ENCODE data around the gene RFESD. TPM values are rescaled to one million over a fixed set of nuclear protein-coding genes. Genes with fewer than 3 reads are reported as not detected.

Gene RFESD
- total and polyA plus RNA-seq, 10 of the 15 experiments (the other 5 are each of a cell fraction or from before 2014, with no cell fraction given): 1.9 to 14.7 (median 4.9) TPM

DNA sequence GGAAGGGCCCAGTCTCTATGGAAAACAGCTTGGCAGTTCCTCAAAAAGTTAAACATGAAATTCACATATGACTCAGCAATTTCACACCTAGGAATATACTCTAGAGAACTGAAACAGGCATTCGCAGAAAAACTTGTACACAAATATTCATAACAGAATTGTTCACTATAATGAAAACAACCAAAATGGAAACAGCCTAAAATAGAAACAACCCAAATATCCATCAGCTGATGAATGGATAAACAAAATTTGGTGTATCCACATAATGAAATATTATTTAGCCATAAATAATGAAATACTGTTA lies 31.5 kb upstream of the RFESD start (continued):
- TF ChIP-seq, protein P1, sequence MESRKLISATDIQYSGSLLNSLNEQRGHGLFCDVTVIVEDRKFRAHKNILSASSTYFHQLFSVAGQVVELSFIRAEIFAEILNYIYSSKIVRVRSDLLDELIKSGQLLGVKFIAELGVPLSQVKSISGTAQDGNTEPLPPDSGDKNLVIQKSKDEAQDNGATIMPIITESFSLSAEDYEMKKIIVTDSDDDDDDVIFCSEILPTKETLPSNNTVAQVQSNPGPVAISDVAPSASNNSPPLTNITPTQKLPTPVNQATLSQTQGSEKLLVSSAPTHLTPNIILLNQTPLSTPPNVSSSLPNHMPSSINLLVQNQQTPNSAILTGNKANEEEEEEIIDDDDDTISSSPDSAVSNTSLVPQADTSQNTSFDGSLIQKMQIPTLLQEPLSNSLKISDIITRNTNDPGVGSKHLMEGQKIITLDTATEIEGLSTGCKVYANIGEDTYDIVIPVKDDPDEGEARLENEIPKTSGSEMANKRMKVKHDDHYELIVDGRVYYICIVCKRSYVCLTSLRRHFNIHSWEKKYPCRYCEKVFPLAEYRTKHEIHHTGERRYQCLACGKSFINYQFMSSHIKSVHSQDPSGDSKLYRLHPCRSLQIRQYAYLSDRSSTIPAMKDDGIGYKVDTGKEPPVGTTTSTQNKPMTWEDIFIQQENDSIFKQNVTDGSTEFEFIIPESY (IDR thresholded peaks at IDR 0.05): no peak
- TF ChIP-seq, protein P2, sequence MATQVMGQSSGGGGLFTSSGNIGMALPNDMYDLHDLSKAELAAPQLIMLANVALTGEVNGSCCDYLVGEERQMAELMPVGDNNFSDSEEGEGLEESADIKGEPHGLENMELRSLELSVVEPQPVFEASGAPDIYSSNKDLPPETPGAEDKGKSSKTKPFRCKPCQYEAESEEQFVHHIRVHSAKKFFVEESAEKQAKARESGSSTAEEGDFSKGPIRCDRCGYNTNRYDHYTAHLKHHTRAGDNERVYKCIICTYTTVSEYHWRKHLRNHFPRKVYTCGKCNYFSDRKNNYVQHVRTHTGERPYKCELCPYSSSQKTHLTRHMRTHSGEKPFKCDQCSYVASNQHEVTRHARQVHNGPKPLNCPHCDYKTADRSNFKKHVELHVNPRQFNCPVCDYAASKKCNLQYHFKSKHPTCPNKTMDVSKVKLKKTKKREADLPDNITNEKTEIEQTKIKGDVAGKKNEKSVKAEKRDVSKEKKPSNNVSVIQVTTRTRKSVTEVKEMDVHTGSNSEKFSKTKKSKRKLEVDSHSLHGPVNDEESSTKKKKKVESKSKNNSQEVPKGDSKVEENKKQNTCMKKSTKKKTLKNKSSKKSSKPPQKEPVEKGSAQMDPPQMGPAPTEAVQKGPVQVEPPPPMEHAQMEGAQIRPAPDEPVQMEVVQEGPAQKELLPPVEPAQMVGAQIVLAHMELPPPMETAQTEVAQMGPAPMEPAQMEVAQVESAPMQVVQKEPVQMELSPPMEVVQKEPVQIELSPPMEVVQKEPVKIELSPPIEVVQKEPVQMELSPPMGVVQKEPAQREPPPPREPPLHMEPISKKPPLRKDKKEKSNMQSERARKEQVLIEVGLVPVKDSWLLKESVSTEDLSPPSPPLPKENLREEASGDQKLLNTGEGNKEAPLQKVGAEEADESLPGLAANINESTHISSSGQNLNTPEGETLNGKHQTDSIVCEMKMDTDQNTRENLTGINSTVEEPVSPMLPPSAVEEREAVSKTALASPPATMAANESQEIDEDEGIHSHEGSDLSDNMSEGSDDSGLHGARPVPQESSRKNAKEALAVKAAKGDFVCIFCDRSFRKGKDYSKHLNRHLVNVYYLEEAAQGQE (IDR thresholded peaks at IDR 0.05; ENCODE audit: low read depth, low read length): no peak
- TF ChIP-seq BACH1 (IDR thresholded peaks at IDR 0.05; ENCODE audit: borderline replicate concordance) (peak; percentile 99), ETV6 (conservative IDR thresholded peaks at IDR 0.05 in 1 of 2, IDR thresholded peaks at IDR 0.05 in 1 of 2; ENCODE audit: borderline replicate concordance in 1 of 2, low read depth in 1 of 2) (0 out of 4 replicates have a peak, but pooled peaks of 1 of the 2 experiments have one; percentile 34), CBX5 (IDR thresholded peaks at IDR 0.05; ENCODE audit: low read depth) (no peak), NFIC (IDR thresholded peaks at IDR 0.05; ENCODE audit: low read depth, low read length) (peak; percentile 98), CHD4 (IDR thresholded peaks at IDR 0.05) (no peak), PML (IDR thresholded peaks at IDR 0.05; ENCODE audit: low read length) (0 out of 2 replicates have a peak, but pooled peaks have one; percentile 46), SUZ12 (IDR thresholded peaks at IDR 0.05; ENCODE audit: unreplicated experiment) (no peak), TCF12 (IDR thresholded peaks at IDR 0.05; ENCODE audit: low read depth, low read length) (0 out of 2 replicates have a peak, but pooled peaks have one; percentile 43), CBFB (IDR thresholded peaks at IDR 0.05; ENCODE audit: low read depth) (no peak), RUNX3 (IDR thresholded peaks at IDR 0.05; ENCODE audit: low read length) (peak; percentile 73), POLR2AphosphoS2 (IDR thresholded peaks at IDR 0.05; ENCODE audit: low read depth, low read length) (no peak), YBX1 (IDR thresholded peaks at IDR 0.05) (no peak), EGR1 (IDR thresholded peaks at IDR 0.05; ENCODE audit: borderline replicate concordance in 1 of 2, low read depth in 2 of 2, low read length in 2 of 2) (no peak), MTA2 (IDR thresholded peaks at IDR 0.05; ENCODE audit: low read depth) (peak; percentile 89), GABPA (IDR thresholded peaks at IDR 0.05; ENCODE audit: low read depth) (no peak), CREM (IDR thresholded peaks at IDR 0.05; ENCODE audit: low read depth) (0 out of 2 replicates have a peak, but pooled peaks have one; percentile 60), BMI1 (IDR thresholded peaks at IDR 0.05; ENCODE audit: borderline replicate concordance) (peak; percentile 87), BHLHE40 (IDR thresholded peaks at IDR 0.05; ENCODE audit: borderline replicate concordance in 1 of 2, low read depth in 2 of 2, low read length in 1 of 2) (peak in 1 of 2 experiments; percentile 22; a peak in 1 of 4 replicates)
- TF ChIP-seq, protein P3, sequence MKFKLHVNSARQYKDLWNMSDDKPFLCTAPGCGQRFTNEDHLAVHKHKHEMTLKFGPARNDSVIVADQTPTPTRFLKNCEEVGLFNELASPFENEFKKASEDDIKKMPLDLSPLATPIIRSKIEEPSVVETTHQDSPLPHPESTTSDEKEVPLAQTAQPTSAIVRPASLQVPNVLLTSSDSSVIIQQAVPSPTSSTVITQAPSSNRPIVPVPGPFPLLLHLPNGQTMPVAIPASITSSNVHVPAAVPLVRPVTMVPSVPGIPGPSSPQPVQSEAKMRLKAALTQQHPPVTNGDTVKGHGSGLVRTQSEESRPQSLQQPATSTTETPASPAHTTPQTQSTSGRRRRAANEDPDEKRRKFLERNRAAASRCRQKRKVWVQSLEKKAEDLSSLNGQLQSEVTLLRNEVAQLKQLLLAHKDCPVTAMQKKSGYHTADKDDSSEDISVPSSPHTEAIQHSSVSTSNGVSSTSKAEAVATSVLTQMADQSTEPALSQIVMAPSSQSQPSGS (IDR thresholded peaks at IDR 0.05; ENCODE audit: low read length): peak; percentile 94
- TF ChIP-seq, protein P4, sequence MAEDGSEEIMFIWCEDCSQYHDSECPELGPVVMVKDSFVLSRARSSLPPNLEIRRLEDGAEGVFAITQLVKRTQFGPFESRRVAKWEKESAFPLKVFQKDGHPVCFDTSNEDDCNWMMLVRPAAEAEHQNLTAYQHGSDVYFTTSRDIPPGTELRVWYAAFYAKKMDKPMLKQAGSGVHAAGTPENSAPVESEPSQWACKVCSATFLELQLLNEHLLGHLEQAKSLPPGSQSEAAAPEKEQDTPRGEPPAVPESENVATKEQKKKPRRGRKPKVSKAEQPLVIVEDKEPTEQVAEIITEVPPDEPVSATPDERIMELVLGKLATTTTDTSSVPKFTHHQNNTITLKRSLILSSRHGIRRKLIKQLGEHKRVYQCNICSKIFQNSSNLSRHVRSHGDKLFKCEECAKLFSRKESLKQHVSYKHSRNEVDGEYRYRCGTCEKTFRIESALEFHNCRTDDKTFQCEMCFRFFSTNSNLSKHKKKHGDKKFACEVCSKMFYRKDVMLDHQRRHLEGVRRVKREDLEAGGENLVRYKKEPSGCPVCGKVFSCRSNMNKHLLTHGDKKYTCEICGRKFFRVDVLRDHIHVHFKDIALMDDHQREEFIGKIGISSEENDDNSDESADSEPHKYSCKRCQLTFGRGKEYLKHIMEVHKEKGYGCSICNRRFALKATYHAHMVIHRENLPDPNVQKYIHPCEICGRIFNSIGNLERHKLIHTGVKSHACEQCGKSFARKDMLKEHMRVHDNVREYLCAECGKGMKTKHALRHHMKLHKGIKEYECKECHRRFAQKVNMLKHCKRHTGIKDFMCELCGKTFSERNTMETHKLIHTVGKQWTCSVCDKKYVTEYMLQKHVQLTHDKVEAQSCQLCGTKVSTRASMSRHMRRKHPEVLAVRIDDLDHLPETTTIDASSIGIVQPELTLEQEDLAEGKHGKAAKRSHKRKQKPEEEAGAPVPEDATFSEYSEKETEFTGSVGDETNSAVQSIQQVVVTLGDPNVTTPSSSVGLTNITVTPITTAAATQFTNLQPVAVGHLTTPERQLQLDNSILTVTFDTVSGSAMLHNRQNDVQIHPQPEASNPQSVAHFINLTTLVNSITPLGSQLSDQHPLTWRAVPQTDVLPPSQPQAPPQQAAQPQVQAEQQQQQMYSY (CRISPR knock-in tag; IDR thresholded peaks at IDR 0.05): no peak

Measured in GM12878 (cell line).